ENCODE measurements around the gene PIAS4.

PIAS4 gene

GRCh38 chr19:3970808-3971598 is 36.5 kb upstream of the PIAS4 start, which contains the start of gene DAPK3:
Gene DAPK3 (minus strand): TSS chr19:3971099. CDS start chr19:3969735, 1,364 bp downstream.
- CTCF ChIA-PET, result interaction anchor here (0.7 to 1.6 kb wide), 3 partner anchors 11 to 498 kb away, joined by 3 to 5 read pairs (median 4); partner anchors contain the start of gene EEF2
- POLR2A ChIA-PET, result interaction anchor here (0.5 to 5.3 kb wide), 9 partner anchors 11 to 208 kb away, joined by 3 to 258 read pairs (median 4); partner anchors contain the start of genes EEF2, MRPL54, NMRK2 and ZBTB7A
- Histone ChIP-seq H3K9me3 (ENCODE audit: control insufficient read depth, insufficient read depth, low read depth, low read length) (no peaks in the 10 kb centered on the region), H3K4me1 (ENCODE audit: control insufficient read depth, insufficient read depth, low read length) (peaks cover 17% of the 10 kb centered on the region), H3K27ac (ENCODE audit: extremely low read depth, low read depth, low read length) (peak within 1 kb of the TSS; percentile 90), H3K4me3 (ENCODE audit: low read depth, low read length) (peak within 1 kb of the TSS; percentile 93), H3K36me3 (ENCODE audit: control insufficient read depth in 2 of 2, insufficient read depth in 1 of 2, low read length in 2 of 2) (peaks cover 17 to 36% of the 10 kb centered on the region in 2 experiments; a peak in 2 of 3 replicates)
- TF ChIP-seq ZSCAN23 (tag by site-specific recombination; IDR thresholded peaks at IDR 0.05) (no peak), KLF8 (tag by site-specific recombination; IDR thresholded peaks at IDR 0.05) (peak; percentile 58; the same call in 1 of the 2 replicates), HIC1 (tag by site-specific recombination; IDR thresholded peaks at IDR 0.05) (peak; percentile 34; the same call in 1 of the 2 replicates), KLF16 (tag by site-specific recombination; IDR thresholded peaks at IDR 0.05) (peak; percentile 68; the same call in 1 of the 2 replicates), ZNF558 (tag by site-specific recombination; IDR thresholded peaks at IDR 0.05) (no peak), ZNF561 (tag by site-specific recombination; IDR thresholded peaks at IDR 0.05; ENCODE audit: borderline replicate concordance) (peak; percentile 88; the same call in 1 of the 2 replicates), ZBTB17 (tag by site-specific recombination; IDR thresholded peaks at IDR 0.05) (peak; percentile 59), ZNF76 (tag by site-specific recombination; IDR thresholded peaks at IDR 0.05; ENCODE audit: borderline replicate concordance, low read depth) (peak; percentile 38; the same call in 1 of the 2 replicates), FEZF1 (tag by site-specific recombination; IDR thresholded peaks at IDR 0.05) (peak; percentile 100), ZNF341 (tag by site-specific recombination; IDR thresholded peaks at IDR 0.05; ENCODE audit: low read depth) (peak; percentile 92), ZBTB20 (tag by site-specific recombination; IDR thresholded peaks at IDR 0.05) (peak; percentile 59), ZBTB11 (tag by site-specific recombination; conservative IDR thresholded peaks at IDR 0.05; ENCODE audit: low read depth) (peak; percentile 58), ZBTB48 (tag by site-specific recombination; IDR thresholded peaks at IDR 0.05) (peak; percentile 84; the same call in 1 of the 2 replicates), INSM2 (tag by site-specific recombination; IDR thresholded peaks at IDR 0.05) (no peak), KLF17 (tag by site-specific recombination; IDR thresholded peaks at IDR 0.05) (no peak; the same call in 1 of the 2 replicates), KLF10 (tag by site-specific recombination; IDR thresholded peaks at IDR 0.05) (peak; percentile 63; the same call in 1 of the 2 replicates), HOXC10 (CRISPR knock-in tag; IDR thresholded peaks at IDR 0.05) (no peak), ZFP69B (tag by site-specific recombination; IDR thresholded peaks at IDR 0.05) (peak; percentile 30; the same call in 1 of the 2 replicates), TRIM28 (IDR thresholded peaks at IDR 0.05; ENCODE audit: borderline replicate concordance, low read length) (no peak), GLIS1 (tag by site-specific recombination; IDR thresholded peaks at IDR 0.05) (peak; percentile 59; the same call in 1 of the 2 replicates), ZFHX2 (tag by site-specific recombination; conservative IDR thresholded peaks at IDR 0.05) (peak; percentile 81), SP2 (tag by site-specific recombination; IDR thresholded peaks at IDR 0.05) (peak; percentile 99), ZNF623 (tag by site-specific recombination; IDR thresholded peaks at IDR 0.05) (0 out of 2 replicates have a peak, but pooled peaks have one; percentile 13), ZNF362 (tag by site-specific recombination; IDR thresholded peaks at IDR 0.05) (peak; percentile 91; the same call in 1 of the 2 replicates), ZBTB8A (tag by site-specific recombination; IDR thresholded peaks at IDR 0.05) (peak; percentile 96), ZBTB6 (tag by site-specific recombination; IDR thresholded peaks at IDR 0.05) (0 out of 2 replicates have a peak, but pooled peaks have one; percentile 45)

All from HEK293 (cell line).